Body of pancreas (tissue), 4 donors: ENCODE data around the gene DENND2A.

Experiments used
- POLR2A ChIP-seq, 3 donors: fragments of 450-650 bp; IDR thresholded peaks; one replicate each; pipeline ENCODE4 v1.6.1; 2016; ENCODE audit warnings: antibody characterized with exemption in 3 of 3, mild to moderate bottlenecking in 2 of 3
- TF ChIP-seq, protein P1 (sequence below), 7 experiments: fragments of 450-650 bp in 4 of 7; fragments of 200-600 bp in 3 of 7; sonication (generic) in 3 of 7; IDR thresholded peaks; one replicate each; pipeline ENCODE4 v1.5.1; 2016 to 2019; ENCODE audit warnings: antibody characterized with exemption in 7 of 7

DNA sequence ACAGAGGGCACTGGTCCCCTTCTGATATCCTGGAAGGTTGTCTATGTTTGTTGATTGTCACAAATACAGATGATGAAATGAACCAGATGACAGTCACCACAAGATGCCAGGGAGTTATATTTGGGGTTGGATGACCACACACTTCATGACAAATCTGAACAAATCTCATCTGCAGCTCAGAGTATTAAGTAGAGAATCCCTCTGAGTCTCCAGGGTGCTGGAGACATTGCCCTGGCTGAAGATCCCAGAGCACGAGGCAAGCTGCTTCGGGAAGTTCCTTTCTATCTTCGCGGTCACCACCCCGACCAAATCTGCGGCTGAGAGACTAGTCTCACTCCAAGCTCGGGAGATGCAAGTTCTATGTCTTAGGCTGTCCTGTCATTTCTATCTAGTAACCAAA lies 9.0 kb downstream of the DENND2A start:
- TF ChIP-seq, protein P1, sequence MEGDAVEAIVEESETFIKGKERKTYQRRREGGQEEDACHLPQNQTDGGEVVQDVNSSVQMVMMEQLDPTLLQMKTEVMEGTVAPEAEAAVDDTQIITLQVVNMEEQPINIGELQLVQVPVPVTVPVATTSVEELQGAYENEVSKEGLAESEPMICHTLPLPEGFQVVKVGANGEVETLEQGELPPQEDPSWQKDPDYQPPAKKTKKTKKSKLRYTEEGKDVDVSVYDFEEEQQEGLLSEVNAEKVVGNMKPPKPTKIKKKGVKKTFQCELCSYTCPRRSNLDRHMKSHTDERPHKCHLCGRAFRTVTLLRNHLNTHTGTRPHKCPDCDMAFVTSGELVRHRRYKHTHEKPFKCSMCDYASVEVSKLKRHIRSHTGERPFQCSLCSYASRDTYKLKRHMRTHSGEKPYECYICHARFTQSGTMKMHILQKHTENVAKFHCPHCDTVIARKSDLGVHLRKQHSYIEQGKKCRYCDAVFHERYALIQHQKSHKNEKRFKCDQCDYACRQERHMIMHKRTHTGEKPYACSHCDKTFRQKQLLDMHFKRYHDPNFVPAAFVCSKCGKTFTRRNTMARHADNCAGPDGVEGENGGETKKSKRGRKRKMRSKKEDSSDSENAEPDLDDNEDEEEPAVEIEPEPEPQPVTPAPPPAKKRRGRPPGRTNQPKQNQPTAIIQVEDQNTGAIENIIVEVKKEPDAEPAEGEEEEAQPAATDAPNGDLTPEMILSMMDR (IDR thresholded peaks at IDR 0.05): no peak
- TF ChIP-seq POLR2A (IDR thresholded peaks at IDR 0.05): no peak
